WERI-Rb-1 (cell line): ENCODE measurements around the gene CNN2.
"Not testable (repeated sequence)": the region's sequence is repeated elsewhere in the genome, so short reads cannot be mapped to it uniquely, and the experiment has no call there.

ENCODE experiments used
- DNase-seq: peaks from one replicate; pipeline ENCODE4 v3.0.0-alpha.2; 2020
- H3K27ac ChIP-seq: fragments of 250-450 bp; sonication (Bioruptor Pico); 2 replicates; pipeline ENCODE4 v1.5.1; 2020; ENCODE audit warnings: mild to moderate bottlenecking, moderate library complexity
- H3K27me3 ChIP-seq: fragments of 250-450 bp; sonication (Bioruptor Pico); 2 replicates; pipeline ENCODE4 v1.5.1; 2021; ENCODE audit warnings: mild to moderate bottlenecking, low read depth, moderate library complexity; ENCODE audit not compliant: insufficient read depth, severe bottlenecking
- H3K36me3 ChIP-seq: fragments of 250-450 bp; sonication (Bioruptor Pico); 2 replicates; pipeline ENCODE4 v1.5.1; 2020; ENCODE audit warnings: mild to moderate bottlenecking, moderate library complexity
- H3K4me3 ChIP-seq: 2 replicates; pipeline ENCODE4 v1.5.1; 2011; ENCODE audit warnings: low read depth, mild to moderate bottlenecking, control low read depth, low read length
- H3K9me3 ChIP-seq: fragments of 250-450 bp; sonication (Bioruptor Pico); 2 replicates; pipeline ENCODE4 v1.5.1; 2021; ENCODE audit warnings: mild to moderate bottlenecking, moderate library complexity; ENCODE audit not compliant: severe bottlenecking
- CTCF ChIP-seq: IDR thresholded peaks from 2 replicates; pipeline ENCODE4 v1.5.1; 2011; ENCODE audit warnings: low read depth, mild to moderate bottlenecking, control low read depth, inconsistent platforms, low read length

The CNN2 gene

GRCh38 chr19:1018393-1018792 is 8.0 kb upstream of the CNN2 start:
- no peaks in the 10 kb centered on the region for H3K9me3 ChIP-seq
- H3K27me3 ChIP-seq = no peaks in the 10 kb centered on the region
- no peak for TF ChIP-seq CTCF
- no peak overlapping the region for H3K4me3 ChIP-seq
- peaks cover 31% of the 10 kb centered on the region for H3K36me3 ChIP-seq
- no peak for DNase-seq
- no peak overlapping the region for H3K27ac ChIP-seq

- Histone ChIP-seq H3K27me3 (no peaks in the 10 kb centered on the region), H3K36me3 (peaks cover 28% of the 10 kb centered on the region), H3K27ac (no peak overlapping the region), H3K4me3 (no peak overlapping the region), H3K9me3 (no peaks in the 10 kb centered on the region)
- DNase-seq = no peak
- no peak for TF ChIP-seq CTCF
Observed at GRCh38 chr19:1018932-1019615, 7.3 kb upstream of the CNN2 start.

- Histone ChIP-seq H3K36me3 (peaks cover 24% of the 10 kb centered on the region), H3K4me3 (peak overlapping the region; percentile 69), H3K27ac (no peak overlapping the region)
Observed at GRCh38 chr19:1019616-1019961, 6.8 kb upstream of the CNN2 start.

GRCh38 chr19:1019980-1020867 is 6.2 kb upstream of the CNN2 start:
- DNase-seq = no peak
- H3K27ac ChIP-seq = peak overlapping the region; percentile 89
- peaks cover 24% of the 10 kb centered on the region for H3K36me3 ChIP-seq
- no peak for TF ChIP-seq CTCF
- no peaks in the 10 kb centered on the region for H3K27me3 ChIP-seq
- peak overlapping the region; percentile 69 for H3K4me3 ChIP-seq
- no peaks in the 10 kb centered on the region for H3K9me3 ChIP-seq

More at GRCh38 chr19:1019616-1019961, 6.8 kb upstream of the CNN2 start:
- TF ChIP-seq CTCF = no peak
- no peak for DNase-seq
- Histone ChIP-seq H3K9me3 (no peaks in the 10 kb centered on the region), H3K27me3 (no peaks in the 10 kb centered on the region)

GRCh38 chr19:1020868-1021425 is 5.5 kb upstream of the CNN2 start, which contains the start of gene TMEM259:
Gene TMEM259 (minus strand): TSS chr19:1021123. CDS start chr19:1020996, 127 bp downstream.
- Histone ChIP-seq H3K36me3 (peaks cover 24% of the 10 kb centered on the region), H3K4me3 (peak within 1 kb of the TSS; percentile 69), H3K27me3 (no peaks in the 10 kb centered on the region), H3K9me3 (no peaks in the 10 kb centered on the region), H3K27ac (peak within 1 kb of the TSS; percentile 89)
- DNase-seq = peak; percentile 98
- no peak for TF ChIP-seq CTCF

GRCh38 chr19:1023883-1024188 is 2.6 kb upstream of the CNN2 start:
- DNase-seq, H3K9me3 ChIP-seq: not testable (repeated sequence)

GRCh38 chr19:1025080-1025479 is 1.3 kb upstream of the CNN2 start:
- H3K27me3 ChIP-seq, DNase-seq, H3K27ac ChIP-seq, H3K4me3 ChIP-seq, H3K9me3 ChIP-seq, H3K36me3 ChIP-seq: not testable (repeated sequence)

More at GRCh38 chr19:1023883-1024188, 2.6 kb upstream of the CNN2 start:
- H3K36me3 ChIP-seq, H3K4me3 ChIP-seq, H3K27me3 ChIP-seq, H3K27ac ChIP-seq: not testable (repeated sequence)
